Inferior parietal cortex (tissue), 1 donor: ENCODE measurements around the gene VWA8.
A peak's percentile ranks its signal among the peaks of the same experiment; 100 is the strongest.

ENCODE experiments used
- DNase-seq: peaks from one replicate; pipeline ENCODE4 v3.0.0-alpha.2; 2016; ENCODE audit errors: extremely low spot score

Gene VWA8

DNA sequence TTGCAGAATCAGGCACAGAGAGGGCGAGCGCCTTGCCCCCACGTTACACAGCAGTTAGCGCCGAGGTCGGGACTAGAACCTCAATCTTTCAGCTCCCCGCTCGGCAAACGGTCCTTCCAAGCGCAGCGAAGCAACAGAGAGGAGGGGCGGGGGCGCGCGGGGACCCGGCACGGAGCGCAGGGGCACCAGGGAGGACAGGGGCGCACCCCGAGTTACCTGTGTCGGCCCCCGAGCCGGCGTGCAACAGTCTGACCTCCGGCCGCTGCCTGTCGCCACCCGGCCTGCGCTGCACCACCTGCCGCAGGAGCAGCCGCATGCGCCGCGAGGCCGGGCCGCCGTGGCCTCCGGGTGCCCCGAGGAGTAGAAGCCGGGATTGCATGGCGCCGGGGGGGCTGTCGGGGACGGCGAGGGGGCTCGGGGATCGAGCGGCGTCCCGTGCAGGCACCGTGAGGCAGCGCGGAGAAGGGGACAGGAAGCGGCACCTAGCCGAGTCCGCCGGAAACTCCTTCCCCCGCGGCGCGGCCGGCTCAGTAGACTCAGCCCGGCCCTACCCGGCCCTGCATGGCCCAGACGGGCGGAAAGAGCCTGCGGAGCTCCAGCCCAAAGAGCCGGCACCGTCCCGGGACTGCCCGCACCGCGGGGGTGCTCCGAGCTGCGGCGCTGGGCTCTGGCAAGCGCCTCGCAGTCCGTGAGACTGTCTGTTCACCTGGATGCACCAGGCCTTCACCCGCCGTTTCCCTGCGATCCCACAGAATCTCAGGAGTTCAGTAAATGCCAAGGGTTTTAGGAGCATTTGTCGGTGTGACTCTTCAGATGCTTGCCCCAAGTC lies at the start of gene VWA8:
VWA8 (minus strand) TSS at position 473 of the 829 bp plus-strand sequence; CDS start at position 379, 94 bp downstream.
- peak; percentile 67 for DNase-seq

DNA sequence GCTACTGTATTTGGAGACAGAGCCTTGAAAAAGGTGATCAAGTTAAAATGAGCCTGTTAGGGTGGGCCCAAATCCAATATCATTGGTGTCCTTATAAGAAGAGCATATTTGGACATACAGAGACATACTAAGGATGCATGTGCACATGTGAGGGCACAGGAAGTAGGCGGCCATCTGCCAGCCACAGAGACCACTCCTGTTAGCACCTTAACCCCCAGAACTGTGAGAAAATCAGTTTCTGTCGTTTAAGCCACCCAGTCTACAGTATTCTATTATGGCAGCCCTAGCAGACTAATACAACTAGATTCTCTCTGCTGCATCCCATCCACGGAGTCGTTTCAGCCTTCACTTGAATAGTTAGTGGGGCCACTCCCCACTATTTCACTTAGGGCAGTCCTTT lies 48.1 kb upstream of the VWA8 start:
- DNase-seq: no peak

DNA sequence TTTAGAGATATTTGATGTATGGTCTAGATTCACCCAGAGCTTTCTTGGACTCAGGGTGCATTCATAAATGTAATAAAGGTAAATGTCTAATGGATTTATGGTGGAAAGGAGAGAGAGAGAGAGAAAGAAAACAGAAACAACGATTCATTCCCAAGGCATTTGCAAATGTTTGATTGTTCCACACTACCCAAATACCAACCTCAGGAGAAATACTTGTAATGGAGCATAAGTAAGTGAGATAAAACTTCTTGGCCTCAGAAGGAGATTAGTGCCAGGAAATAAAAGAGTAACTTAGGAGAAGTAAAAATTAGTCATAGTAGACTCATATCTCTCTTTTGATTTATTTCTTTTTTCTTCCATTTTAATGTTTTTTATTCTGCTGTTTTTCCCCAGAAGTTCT lies 46.9 kb upstream of the VWA8 start:
- DNase-seq: no peak

DNA sequence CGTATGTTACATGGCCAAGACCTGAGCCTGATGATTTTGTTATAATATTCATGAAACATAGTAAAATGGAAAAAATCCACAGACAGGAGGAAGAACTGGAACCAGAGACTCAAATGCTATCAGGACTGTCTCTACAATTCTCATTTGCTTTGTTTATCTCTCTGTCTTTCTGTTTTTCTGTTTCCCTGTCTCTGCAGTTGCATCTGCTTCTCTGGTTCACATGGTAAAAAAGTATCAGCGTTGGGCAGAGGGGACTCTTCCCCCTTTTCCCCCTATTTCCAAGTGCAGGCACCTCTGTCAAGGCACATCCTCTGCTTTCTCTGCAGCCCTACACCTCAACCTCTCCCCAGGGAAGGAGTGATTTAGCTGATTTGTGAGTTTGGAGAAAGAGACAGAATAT lies 41.2 kb upstream of the VWA8 start:
- DNase-seq: no peak

DNA sequence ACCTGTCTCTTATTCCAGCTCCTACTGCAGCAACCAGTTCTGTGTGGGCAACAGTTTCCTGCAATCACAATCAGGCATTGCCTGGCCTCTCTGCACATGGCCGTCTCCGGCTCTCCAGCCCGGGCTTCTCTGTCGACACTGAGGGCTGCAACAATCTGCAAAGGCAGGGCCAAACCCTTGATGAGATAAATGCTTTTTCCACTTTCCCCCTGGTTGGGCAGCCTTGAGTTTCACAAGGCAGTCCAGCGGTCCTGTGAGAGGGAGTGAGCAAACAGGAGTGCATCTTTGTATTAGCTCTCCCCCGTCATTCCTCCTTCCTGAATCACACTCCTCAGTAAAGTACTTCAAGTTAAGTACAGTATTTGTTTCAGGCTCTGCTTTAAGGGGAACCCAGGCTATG lies 40.7 kb upstream of the VWA8 start:
- DNase-seq: no peak

DNA sequence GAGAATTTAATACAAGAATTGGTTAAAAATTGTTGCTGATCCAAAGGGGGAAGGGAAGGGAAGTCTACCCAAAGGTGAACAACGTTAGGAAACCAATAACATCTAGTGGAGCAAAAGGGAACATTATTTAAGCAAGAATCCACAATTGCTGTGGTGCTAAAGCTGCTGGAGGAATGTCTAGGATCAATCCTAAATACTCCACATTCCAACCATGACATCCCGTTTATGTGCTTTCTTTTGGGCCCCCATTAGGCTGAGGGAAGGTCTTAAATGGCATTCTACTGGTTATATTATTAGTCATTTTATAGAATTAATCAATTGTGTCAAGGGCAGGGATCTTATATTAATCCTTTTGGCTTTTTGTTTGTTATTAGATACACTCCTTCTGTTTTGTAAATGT lies 39.9 kb upstream of the VWA8 start:
- DNase-seq: no peak

DNA sequence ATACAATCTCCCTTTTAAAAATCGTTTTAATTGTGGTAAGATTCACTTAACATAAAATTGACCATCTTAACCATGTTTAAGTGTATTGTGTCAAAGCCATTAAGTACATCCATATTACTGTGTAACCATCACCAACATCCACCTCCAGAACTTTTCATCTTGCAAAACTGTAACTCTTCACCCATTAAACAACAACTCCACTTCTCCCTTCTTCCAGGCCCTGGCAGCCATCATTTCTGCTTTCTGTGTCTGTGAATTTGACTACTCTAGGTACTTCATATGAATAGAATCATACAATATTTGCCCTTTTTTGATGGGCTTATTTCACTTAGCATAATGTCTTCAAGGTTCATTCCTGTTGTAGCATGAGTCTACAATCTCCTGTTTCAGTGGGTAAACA lies 36.5 kb upstream of the VWA8 start:
- DNase-seq: no peak

DNA sequence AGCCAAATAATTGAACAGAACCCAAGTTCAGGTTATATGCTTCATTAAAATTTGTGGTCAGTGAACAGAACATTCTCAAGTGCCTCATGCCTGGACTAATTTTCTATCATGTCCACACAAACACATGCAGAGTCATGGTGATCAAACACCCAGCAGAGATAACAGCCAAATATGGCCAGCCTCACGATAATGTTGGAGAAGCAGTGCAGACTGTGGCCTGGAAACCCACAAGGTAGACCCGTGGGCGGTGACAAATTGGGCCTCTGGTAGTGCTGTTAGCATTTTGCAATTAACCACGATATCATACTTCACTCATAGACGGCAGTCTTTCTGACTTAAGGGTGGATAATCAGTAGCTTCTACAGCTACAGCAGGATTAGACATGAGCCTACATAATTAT lies 35.0 kb upstream of the VWA8 start:
- DNase-seq: peak; percentile 11

DNA sequence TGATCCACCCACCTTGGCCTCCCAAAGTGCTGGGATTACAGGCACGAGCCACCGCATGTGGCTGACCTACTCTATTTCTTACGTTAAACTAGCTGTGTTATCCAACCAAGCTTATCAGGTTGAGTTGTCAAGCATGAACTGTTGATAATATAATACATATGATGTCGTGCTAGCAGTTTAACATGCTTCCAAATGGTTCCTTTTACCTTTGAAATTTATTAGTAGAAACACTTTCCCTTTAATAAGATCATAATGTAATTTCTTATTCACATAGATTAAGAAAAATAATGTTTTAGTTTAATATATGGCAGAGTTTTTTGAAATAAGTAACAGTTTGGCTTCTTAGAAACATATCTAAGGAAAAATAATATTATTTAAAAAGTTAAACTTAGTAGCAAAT lies 34.4 kb upstream of the VWA8 start:
- no peak for DNase-seq

DNA sequence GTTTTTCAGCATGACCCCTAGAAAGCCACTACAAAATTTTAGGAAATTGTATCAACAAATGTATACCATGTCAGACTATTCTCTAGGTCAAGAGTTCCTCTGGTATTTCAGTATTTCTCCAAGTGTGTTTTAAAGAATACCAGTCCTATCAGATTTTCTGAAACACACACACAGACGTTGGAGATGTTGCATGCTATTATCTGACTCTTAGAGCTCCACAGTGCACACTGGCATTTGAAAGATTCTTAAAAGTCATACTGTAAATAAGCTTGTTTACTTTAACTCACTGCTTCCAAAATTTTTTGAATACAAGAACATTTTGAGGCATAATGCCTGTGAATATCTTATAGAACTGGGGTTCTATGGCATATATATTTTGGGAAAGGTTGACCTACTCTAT lies 33.8 kb upstream of the VWA8 start:
- no peak for DNase-seq

DNA sequence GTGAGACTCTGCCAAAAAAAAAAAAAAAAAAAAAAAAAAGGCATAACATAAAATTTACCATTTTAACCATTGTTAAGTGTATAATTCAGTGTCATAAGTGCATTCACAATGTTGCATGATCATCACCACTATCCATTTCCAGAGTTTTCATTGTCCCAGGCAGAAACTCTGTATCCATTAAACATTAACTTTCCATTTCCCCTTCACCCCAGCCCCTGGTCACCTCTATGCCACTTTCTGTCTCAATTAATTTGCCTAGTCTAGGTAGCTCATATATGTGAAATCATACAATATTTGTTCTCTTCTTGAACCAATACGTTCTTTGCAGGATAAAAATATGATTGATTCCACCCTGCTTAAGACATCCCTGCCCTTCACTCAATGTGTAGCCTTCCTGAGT lies 31.0 kb upstream of the VWA8 start:
- DNase-seq: no peak

DNA sequence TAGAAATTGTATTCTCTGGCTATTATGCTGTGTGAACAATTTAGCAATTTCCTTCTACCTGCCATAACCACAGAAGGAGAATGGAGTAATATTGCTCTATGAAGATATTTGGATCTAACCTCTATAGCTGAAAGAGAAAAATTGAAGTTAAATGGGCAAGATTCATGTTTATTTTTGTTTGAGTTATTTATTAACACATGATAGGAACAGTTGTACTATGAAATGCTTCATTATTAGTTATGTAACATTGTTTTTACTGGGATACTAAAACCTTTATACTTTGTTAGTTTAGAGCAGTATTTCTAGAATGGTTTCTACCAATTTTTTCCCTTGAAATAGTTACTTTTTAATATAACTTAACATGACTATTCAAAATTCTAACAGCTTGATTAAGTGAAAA lies 27.3 kb upstream of the VWA8 start:
- no peak for DNase-seq

DNA sequence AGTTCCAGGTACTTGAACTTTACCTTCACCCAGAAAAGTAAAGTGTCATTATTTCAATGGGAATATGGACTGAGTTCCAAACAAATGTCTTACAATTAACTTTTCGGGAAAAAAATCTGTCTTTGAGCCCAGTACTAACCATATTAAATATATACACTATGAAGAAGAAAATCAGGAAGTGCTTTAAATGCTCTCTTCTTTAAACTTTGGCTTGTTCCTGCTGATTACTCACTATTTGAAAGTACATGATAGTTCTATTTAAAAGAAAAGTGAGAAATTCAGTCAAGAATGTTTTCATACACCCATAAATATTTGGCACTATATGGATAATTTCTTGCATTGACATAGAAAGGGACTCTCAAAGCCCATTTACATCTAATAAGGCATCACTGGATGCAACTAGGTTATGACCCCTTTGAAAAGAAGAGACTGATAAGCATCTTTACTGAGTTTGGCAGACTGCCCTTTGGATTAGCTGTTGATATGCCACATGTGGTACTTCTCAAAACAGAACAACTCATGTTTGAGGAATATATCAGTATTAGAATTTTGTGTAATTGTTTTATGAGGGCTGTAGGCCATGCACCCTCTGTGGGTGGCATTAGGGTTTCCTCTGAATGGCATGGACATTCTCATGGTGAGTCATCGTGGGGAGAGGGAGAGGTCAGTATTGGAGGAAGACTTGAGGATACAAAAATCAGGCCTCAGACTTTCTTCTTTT lies 25.0 kb upstream of the VWA8 start:
- DNase-seq: no peak

DNA sequence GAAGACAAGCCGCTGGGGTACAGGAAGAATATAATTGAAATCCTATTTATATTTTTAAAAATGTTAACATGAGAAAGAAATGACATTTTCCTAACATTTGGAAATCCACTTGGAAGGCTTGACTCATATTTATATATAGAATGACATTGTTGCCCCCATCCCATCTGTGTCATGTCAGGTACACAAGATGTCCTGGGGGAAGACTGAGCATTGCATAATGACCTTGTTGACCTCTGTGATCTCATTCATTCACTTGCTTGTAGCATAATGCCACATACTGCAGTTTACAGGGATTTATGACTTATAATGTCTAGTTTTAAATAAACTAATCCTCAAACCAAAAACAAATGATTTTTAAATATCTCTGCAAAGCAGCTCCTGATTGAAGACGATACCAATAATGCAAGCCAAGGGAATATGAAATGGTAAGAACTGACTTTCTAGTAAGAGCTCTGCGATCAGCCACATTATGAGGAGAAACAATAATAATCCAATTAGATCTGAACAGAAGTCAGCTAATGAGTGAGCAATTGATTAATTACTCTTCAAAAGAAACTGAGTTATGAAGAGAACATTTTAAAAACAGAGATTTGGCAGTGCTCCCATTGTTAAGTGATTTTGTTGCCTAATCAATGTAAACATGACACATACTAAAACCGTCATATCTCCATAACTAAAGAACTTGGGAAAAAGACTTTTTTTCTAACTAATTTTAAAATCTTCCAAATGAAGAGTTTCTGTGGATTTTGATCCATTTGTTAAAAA lies 21.2 kb upstream of the VWA8 start:
- no peak for DNase-seq

DNA sequence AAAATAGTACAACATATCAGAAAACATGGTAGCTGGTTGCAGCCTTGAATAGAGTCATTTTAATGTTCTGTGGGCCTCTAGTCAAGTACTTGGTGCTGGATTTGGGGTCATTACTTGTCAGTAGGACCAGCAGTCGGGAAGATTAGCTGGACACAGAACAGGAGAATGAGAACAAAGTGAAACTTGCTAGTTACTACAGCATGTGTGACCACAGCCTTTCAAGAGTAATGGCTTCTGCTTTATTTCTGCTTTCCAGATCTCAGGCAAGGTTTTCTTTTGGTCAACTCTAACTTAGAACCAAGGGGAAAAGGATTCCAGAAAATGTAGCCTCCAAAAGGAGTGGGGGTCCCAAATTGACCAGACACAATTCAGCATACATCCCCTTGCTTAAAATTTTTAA lies 17.1 kb upstream of the VWA8 start:
- DNase-seq: no peak

DNA sequence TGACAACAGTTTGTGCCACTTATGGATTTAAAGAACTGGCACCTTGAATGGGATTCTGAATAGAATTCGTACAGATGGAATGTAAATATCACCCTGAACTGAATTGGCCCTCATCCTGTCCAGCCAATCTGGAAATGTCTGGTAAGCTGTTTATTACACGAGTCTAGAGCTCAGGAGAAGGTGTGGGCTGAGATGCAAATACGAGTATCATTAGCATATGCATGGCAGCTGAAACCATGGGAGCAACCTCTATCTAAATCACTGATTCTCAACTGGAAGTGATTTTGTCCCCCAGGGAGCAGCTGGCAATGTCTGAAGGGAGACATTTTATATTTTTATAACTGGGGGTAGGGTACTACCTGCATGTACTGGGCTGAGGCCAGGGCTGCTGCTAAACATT lies 15.6 kb upstream of the VWA8 start:
- no peak for DNase-seq

DNA sequence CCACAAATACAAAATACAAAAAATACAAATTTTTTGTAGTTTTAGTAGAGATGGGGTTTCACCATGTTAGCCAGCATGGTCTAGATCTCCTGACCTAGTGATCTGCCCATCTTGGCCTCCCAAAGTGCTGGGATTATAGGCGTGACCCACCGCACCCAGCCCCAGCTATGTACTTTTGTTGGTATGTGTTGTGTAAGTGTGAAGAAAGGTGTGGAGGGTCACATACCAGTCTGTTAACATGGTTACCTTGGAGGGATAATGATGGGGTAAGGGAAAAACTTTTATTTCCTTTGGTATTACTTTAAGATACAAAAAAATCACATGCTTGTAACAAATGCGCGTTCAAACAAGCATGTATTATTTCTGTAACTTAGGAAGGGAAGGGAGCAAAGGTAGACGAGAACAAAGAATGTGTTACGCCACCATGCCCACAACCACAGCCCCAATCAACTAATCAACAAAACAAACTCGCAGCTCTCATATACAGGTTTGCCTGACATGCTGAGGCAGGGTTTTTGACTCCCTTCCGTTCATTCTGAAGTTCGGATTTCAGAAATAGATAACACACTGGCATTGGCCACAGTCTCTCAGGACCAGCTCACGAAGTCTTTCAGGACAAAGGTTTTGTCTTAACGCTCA lies 13.5 kb upstream of the VWA8 start:
- no peak for DNase-seq

DNA sequence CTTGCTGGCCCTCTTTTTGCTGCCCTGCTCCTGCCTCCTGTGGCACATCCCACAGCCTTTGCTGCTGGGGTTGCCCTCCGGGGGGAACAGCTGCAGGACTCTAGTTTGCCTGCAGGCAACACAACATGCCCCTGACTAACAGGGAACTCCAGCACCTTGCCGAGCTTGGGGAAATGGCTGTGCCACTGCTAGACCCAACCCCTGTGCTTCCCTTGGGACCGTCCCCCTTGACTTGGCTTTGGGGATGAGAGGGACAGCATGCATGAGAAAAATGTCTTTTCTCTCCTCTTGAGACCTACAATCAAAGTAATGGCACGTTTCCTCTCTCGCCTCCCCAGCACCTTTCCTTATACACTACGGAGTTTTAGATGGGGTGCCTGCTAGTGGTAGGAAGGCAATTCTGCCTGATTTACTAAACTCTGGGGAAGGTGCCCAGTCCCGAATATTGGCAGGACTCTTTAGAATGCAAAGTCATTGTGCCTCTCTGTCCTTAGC lies 12.4 kb upstream of the VWA8 start:
- no peak for DNase-seq

DNA sequence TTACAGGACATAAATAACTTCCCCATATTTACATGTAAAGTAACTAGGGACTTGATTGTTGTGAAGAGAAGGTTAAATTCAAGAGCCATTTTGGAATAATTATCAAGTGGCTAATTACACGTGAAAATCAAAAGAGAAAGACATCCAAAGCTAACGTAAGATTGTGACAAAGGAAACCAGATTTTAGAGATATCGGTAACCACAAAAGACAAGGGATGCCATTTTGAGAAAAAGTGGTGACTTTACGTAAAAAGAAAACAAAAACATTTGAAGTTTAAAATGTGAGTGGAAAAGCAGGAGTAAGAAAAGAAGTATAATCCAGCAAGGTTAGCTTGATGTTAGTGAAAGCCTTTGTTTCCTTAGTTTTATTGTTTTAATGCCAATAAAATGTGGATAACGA lies 10.9 kb upstream of the VWA8 start:
- DNase-seq: no peak

DNA sequence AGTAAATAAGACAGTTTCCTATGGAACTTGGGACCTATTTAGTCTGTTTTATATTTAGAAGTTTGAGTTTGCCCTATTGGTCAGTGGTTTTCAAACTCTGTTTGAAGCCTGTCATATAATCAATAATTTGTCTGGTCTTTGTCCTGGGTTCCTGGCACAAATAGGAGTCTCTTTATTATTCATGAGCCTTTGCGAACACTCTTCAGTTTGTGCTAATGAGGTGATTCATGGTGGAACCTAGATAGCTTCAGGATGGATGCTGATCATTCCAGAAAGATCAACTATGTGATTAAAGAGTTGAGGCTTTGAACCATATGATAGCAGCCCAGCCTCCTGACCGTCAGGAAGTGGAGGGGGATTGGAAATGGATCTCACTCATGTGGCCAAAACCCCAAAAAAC lies 10.0 kb upstream of the VWA8 start:
- DNase-seq: no peak

DNA sequence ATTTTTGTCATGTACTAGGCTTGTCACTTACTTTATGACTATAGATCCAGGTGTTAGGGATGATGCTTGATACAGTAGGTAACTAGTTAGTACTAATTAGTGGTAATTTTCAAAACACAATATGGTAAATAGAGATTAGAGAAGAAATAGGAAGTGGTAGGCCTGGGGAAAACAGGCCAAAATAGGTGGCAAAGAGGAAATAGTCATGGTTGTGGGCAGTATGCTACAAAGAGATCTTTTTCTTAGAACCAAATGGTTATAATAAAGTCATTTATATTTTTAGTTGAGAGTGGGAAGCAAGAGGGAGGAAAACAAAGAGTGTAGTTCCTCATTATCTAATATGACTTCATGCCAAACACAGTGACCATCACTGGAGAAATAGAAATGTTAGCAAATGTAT lies 9.1 kb upstream of the VWA8 start:
- DNase-seq: no peak

DNA sequence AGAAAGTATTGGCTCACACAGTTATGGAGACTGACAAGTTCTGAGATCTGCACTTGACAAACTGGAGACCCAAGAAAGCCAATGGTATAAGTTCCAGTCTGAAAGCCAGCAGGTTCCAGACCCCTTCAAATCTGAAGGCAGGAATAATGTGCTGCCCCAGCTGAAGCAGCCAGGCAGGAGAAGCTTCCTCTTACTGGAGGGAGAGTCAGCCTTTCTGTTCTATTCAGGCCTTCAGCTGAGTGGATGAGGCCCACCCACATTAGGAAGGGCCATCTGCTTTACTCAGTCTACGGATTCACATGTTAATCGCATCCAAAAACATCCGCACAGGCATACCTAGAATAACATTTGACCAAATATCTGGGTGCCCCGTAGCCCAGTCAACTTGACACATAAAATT lies 8.2 kb upstream of the VWA8 start:
- DNase-seq: no peak
